DND-41 (cell line): ENCODE data around the gene ARHGAP9.

Experiments
- ATAC-seq: fragments of 200-7000 bp; cut with Tn5 transposase; 3 replicates; pipeline ENCODE4 v1.9.1; 2021; ENCODE audit warnings: low read depth; ENCODE audit not compliant: insufficient read depth
- DNase-seq: peaks from one replicate; pipeline ENCODE4 v3.0.0-alpha.2; 2020
- H2AFZ ChIP-seq: 2 replicates; pipeline ENCODE4 v1.6.0; 2012; ENCODE audit warnings: low read depth, low read length
- H3K27ac ChIP-seq: 2 replicates; pipeline ENCODE4 v1.5.1; 2012; ENCODE audit warnings: low read length, inconsistent platforms
- H3K27me3 ChIP-seq: fragments of 200-600 bp; sonication (generic); 2 replicates; pipeline ENCODE4 v1.6.0; 2012; ENCODE audit warnings: low read length, mild to moderate bottlenecking, inconsistent platforms; ENCODE audit not compliant: insufficient read depth, poor library complexity
- H3K36me3 ChIP-seq: 2 replicates; pipeline ENCODE4 v1.5.1; 2012; ENCODE audit warnings: low read length, inconsistent platforms; ENCODE audit not compliant: insufficient read depth
- H3K4me1 ChIP-seq: 2 replicates; pipeline ENCODE4 v1.5.1; 2012; ENCODE audit warnings: mild to moderate bottlenecking, low read length; ENCODE audit not compliant: insufficient read depth
- H3K4me2 ChIP-seq: 2 replicates; pipeline ENCODE4 v1.6.0; 2012; ENCODE audit warnings: mild to moderate bottlenecking, moderate library complexity, low read length, inconsistent platforms; ENCODE audit not compliant: insufficient read depth
- H3K4me3 ChIP-seq, 2 experiments: fragments of 200-600 bp in 1 of 2; shearing (Covaris generic) in 1 of 2; 2 replicates each; pipeline ENCODE4 v1.5.1; 2012 to 2016; ENCODE audit warnings: inconsistent platforms in 2 of 2, low read length in 2 of 2, mild to moderate bottlenecking in 2 of 2, low read depth in 1 of 2, moderate library complexity in 1 of 2
- H3K79me2 ChIP-seq: 2 replicates; pipeline ENCODE4 v1.6.0; 2012; ENCODE audit warnings: low read length, inconsistent platforms; ENCODE audit not compliant: insufficient read depth
- H3K9ac ChIP-seq: 2 replicates; pipeline ENCODE4 v1.6.0; 2012; ENCODE audit warnings: low read depth, mild to moderate bottlenecking, inconsistent platforms, low read length, moderate library complexity
- H3K9me3 ChIP-seq: 2 replicates; pipeline ENCODE4 v1.5.1; 2012; ENCODE audit warnings: low read length, moderate library complexity, mild to moderate bottlenecking, inconsistent platforms; ENCODE audit not compliant: insufficient read depth, severe bottlenecking
- H4K20me1 ChIP-seq: 2 replicates; pipeline ENCODE4 v1.6.0; 2012; ENCODE audit warnings: low read length; ENCODE audit not compliant: insufficient read depth
- EZH2 ChIP-seq: IDR thresholded peaks from 3 replicates; pipeline ENCODE4 v1.6.1; 2012; ENCODE audit warnings: borderline replicate concordance, low read depth, mild to moderate bottlenecking, moderate library complexity, low read length, inconsistent platforms; ENCODE audit not compliant: severe bottlenecking
- TF ChIP-seq, protein P1 (sequence below): IDR thresholded peaks from 2 replicates; pipeline ENCODE4 v1.5.1; 2012; ENCODE audit warnings: borderline replicate concordance, low read length, moderate library complexity, mild to moderate bottlenecking; ENCODE audit not compliant: poor library complexity, severe bottlenecking; ENCODE audit errors: extremely low read depth

Gene ARHGAP9

DNA sequence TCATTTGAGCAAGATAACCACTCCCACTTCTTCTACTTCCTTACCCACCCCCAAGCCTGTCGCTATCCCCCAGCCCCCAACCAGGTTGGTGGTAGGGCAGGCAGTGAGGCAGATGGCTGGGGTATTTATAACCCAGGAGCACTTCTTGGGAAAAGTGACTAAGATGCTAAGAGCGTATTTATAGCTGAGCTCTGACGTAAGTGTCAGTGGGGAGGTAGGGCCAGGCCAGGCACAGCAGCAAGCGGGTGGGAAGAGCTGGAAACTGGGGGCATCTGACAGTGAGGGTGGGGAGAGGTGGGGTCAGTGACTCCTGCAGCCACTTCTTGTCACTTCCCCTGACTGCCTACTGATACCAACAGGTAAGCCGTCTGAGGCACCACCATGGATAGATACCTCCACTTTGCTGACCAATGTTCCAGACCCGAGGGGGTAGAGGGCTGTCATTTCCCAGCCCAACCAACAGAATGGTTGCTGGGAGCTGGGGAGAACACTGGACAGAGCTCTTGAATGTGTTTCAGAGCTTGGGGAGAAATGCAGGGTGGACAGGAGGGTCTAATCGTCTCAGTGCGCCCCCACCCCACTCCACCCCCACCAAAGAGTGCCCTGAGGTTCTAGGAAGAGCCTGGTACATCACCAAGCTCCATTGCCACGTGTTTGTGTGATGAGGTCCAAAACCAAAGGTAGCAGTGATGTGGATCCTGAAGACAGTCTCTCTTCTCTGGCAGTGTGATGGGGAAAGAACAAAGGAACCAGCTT is 27.3 kb downstream of the ARHGAP9 start:
- Histone ChIP-seq H3K4me1 (peaks cover 3% of the 10 kb centered on the region; the same call in 1 of the 2 replicates), H3K9me3 (no peaks in the 10 kb centered on the region), H3K27ac (no peak overlapping the region), H3K79me2 (no peaks in the 10 kb centered on the region), H3K36me3 (no peaks in the 10 kb centered on the region), H3K4me3 (no peak overlapping the region), H2AFZ (no peak overlapping the region), H3K27me3 (no peaks in the 10 kb centered on the region), H3K4me2 (no peak overlapping the region), H3K9ac (no peak overlapping the region), H4K20me1 (no peaks in the 10 kb centered on the region)
- ATAC-seq = no peak
- TF ChIP-seq EZH2 = no peak
- TF ChIP-seq, protein P1, sequence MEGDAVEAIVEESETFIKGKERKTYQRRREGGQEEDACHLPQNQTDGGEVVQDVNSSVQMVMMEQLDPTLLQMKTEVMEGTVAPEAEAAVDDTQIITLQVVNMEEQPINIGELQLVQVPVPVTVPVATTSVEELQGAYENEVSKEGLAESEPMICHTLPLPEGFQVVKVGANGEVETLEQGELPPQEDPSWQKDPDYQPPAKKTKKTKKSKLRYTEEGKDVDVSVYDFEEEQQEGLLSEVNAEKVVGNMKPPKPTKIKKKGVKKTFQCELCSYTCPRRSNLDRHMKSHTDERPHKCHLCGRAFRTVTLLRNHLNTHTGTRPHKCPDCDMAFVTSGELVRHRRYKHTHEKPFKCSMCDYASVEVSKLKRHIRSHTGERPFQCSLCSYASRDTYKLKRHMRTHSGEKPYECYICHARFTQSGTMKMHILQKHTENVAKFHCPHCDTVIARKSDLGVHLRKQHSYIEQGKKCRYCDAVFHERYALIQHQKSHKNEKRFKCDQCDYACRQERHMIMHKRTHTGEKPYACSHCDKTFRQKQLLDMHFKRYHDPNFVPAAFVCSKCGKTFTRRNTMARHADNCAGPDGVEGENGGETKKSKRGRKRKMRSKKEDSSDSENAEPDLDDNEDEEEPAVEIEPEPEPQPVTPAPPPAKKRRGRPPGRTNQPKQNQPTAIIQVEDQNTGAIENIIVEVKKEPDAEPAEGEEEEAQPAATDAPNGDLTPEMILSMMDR = no peak
- DNase-seq = no peak

DNA sequence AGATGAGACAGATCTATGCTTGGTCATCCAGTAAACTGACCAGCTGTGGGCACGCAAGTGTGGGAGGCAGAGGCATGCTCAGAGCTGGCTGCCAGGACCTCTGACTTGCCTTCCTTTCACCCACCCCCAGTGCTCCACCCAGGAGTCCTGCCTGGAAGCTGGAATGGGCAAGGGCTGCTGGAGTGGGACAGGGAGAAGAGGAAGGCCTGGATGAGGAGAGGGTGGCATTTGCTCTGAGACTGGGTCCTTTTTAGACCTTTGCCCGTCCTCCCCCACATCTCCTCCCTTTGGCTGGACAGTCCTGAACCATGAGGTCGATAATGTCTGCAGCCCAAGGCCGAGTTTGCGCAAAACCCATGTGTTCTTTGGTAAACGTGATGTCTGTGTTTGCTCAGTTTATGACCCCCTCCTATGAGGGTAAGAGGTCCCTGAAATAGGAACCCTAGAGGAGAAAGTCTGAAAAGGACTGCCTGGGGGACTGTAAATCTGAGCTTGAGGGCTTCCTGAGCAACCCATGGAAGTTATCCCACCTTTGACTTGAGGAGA is 28.4 kb downstream of the ARHGAP9 start:
- Histone ChIP-seq H3K27ac (no peak overlapping the region), H3K79me2 (no peaks in the 10 kb centered on the region), H3K9me3 (no peaks in the 10 kb centered on the region), H3K36me3 (no peaks in the 10 kb centered on the region), H3K9ac (no peak overlapping the region), H3K4me3 (no peak overlapping the region), H3K27me3 (no peaks in the 10 kb centered on the region), H2AFZ (no peak overlapping the region), H4K20me1 (no peaks in the 10 kb centered on the region), H3K4me1 (peaks cover 3% of the 10 kb centered on the region; the same call in 1 of the 2 replicates), H3K4me2 (no peak overlapping the region)
- TF ChIP-seq, protein P1 = no peak
- TF ChIP-seq EZH2 = no peak
- no peak for DNase-seq
- no peak for ATAC-seq

DNA sequence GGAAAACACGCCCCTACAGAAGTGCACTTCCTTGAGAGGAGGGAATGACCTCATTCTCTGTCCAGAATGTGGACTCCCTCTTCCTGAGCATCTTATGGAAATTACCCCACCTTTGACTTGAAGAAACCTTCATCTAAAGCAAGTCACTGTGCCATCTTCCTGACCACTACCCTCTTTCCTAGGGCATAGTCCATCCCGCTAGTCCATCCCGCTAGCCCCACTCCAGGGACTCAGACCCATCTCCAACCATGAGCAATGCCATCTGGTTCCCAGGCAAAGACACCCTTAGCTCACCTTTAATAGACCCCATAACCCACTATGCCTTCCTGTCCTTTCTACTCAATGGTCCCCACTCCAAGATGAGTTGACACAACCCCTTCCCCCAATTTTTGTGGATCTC is 29.6 kb downstream of the ARHGAP9 start:
- H3K36me3 ChIP-seq = no peaks in the 10 kb centered on the region
- H2AFZ ChIP-seq = no peak overlapping the region
- no peaks in the 10 kb centered on the region for H3K4me1 ChIP-seq
- ATAC-seq (no peak), DNase-seq (no peak)
- no peak overlapping the region for H3K9ac ChIP-seq
- H3K79me2 ChIP-seq = no peaks in the 10 kb centered on the region
- no peaks in the 10 kb centered on the region for H4K20me1 ChIP-seq
- no peak overlapping the region for H3K4me3 ChIP-seq
- no peaks in the 10 kb centered on the region for H3K27me3 ChIP-seq
- no peak overlapping the region for H3K4me2 ChIP-seq
- no peak for TF ChIP-seq EZH2
- TF ChIP-seq, protein P1 = no peak
- H3K9me3 ChIP-seq = no peaks in the 10 kb centered on the region
- no peak overlapping the region for H3K27ac ChIP-seq

DNA sequence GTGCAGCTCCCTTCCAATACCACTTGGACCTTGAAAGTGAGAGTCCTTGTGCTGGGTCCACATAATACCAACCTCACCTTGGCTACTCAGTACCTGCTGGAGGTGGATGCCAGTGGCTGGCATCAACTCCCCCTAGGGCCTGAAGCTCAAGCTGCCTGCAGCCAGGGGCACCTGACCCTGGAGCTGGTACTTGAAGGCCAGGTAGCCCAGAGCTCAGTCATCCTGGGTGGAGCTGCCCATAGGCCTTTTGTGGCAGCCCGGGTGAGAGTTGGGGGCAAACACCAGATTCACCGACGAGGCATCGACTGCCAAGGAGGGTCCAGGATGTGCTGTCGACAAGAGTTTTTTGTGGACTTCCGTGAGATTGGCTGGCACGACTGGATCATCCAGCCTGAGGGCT is 30.3 kb downstream of the ARHGAP9 start:
- ATAC-seq = no peak
- Histone ChIP-seq H3K4me1 (no peaks in the 10 kb centered on the region), H3K27ac (no peak overlapping the region), H3K79me2 (no peaks in the 10 kb centered on the region), H3K9me3 (no peaks in the 10 kb centered on the region), H3K4me3 (no peak overlapping the region), H4K20me1 (no peaks in the 10 kb centered on the region), H3K36me3 (no peaks in the 10 kb centered on the region), H3K27me3 (no peaks in the 10 kb centered on the region), H3K4me2 (no peak overlapping the region), H2AFZ (no peak overlapping the region), H3K9ac (no peak overlapping the region)
- TF ChIP-seq, protein P1 = no peak
- no peak for TF ChIP-seq EZH2
- no peak for DNase-seq
